H9 (cell line): ENCODE measurements around the gene UNC119. TPM values are rescaled to one million over a fixed set of nuclear protein-coding genes. Genes with fewer than 3 reads are reported as not detected.
A peak's percentile ranks its signal among the peaks of the same experiment; 100 is the strongest.

Experiments
- DNase-seq: peaks from one replicate; pipeline ENCODE4 v3.0.0-alpha.2; 2017
- H2AFZ ChIP-seq: one replicate; pipeline ENCODE4 v1.6.1; 2013; ENCODE audit warnings: mild to moderate bottlenecking, low read length, control low read depth, moderate library complexity
- H2AK5ac ChIP-seq: 2 replicates; pipeline ENCODE4 v1.6.1; 2013; ENCODE audit warnings: low read length, control low read depth, mixed read lengths; ENCODE audit not compliant: insufficient read length
- H2BK120ac ChIP-seq: one replicate; pipeline ENCODE4 v1.6.1; 2013; ENCODE audit warnings: low read depth, mild to moderate bottlenecking, low read length, control low read depth, inconsistent platforms; ENCODE audit not compliant: poor library complexity, severe bottlenecking
- H2BK12ac ChIP-seq: 2 replicates; pipeline ENCODE4 v1.6.1; 2013; ENCODE audit warnings: low read length, control low read depth, mixed read lengths, low read depth; ENCODE audit not compliant: insufficient read length
- H2BK15ac ChIP-seq: 2 replicates; pipeline ENCODE4 v1.6.1; 2013; ENCODE audit warnings: low read depth, low read length, control low read depth
- H2BK20ac ChIP-seq: one replicate; pipeline ENCODE4 v1.6.1; 2013; ENCODE audit warnings: low read depth, mild to moderate bottlenecking, low read length, control low read depth, inconsistent platforms; ENCODE audit not compliant: poor library complexity, severe bottlenecking
- H2BK5ac ChIP-seq: 2 replicates; pipeline ENCODE4 v1.6.1; 2013; ENCODE audit warnings: low read length, control low read depth, mixed read lengths; ENCODE audit not compliant: insufficient read length
- H3K14ac ChIP-seq: 2 replicates; pipeline ENCODE4 v1.6.1; 2013; ENCODE audit warnings: low read length, control low read depth; ENCODE audit not compliant: insufficient read depth
- H3K18ac ChIP-seq: 2 replicates; pipeline ENCODE4 v1.6.1; 2013; ENCODE audit warnings: low read depth, mild to moderate bottlenecking, mixed read lengths, low read length, control low read depth; ENCODE audit not compliant: insufficient read length
- H3K23ac ChIP-seq: 2 replicates; pipeline ENCODE4 v1.6.1; 2013; ENCODE audit warnings: low read length, control low read depth, mixed read lengths, low read depth; ENCODE audit not compliant: insufficient read length
- H3K23me2 ChIP-seq: 2 replicates; pipeline ENCODE4 v1.6.1; 2013; ENCODE audit warnings: low read depth, mild to moderate bottlenecking, mixed read lengths, low read length, control low read depth; ENCODE audit not compliant: insufficient read length, poor library complexity, severe bottlenecking
- H3K27ac ChIP-seq: 2 replicates; pipeline ENCODE4 v1.5.1; 2013; ENCODE audit warnings: low read length, control low read depth, mixed read lengths, low read depth; ENCODE audit not compliant: insufficient read length
- H3K27me3 ChIP-seq: 2 replicates; pipeline ENCODE4 v1.6.1; 2013; ENCODE audit warnings: low read length, control low read depth, inconsistent platforms; ENCODE audit not compliant: insufficient read depth
- H3K4ac ChIP-seq: 2 replicates; pipeline ENCODE4 v1.6.1; 2013; ENCODE audit warnings: low read depth, mild to moderate bottlenecking, control low read depth, inconsistent platforms, low read length, moderate library complexity
- H3K4me1 ChIP-seq: 2 replicates; pipeline ENCODE4 v1.6.1; 2013; ENCODE audit warnings: low read length, control low read depth, inconsistent platforms; ENCODE audit not compliant: insufficient read depth
- H3K4me2 ChIP-seq: 2 replicates; pipeline ENCODE4 v1.6.1; 2013; ENCODE audit warnings: low read length, control low read depth, mixed read lengths; ENCODE audit not compliant: insufficient read length, insufficient read depth
- H3K56ac ChIP-seq: 2 replicates; pipeline ENCODE4 v1.6.1; 2013; ENCODE audit warnings: low read depth, mild to moderate bottlenecking, mixed read lengths, low read length, control low read depth; ENCODE audit not compliant: insufficient read length
- H3K79me1 ChIP-seq: 2 replicates; pipeline ENCODE4 v1.6.1; 2013; ENCODE audit warnings: low read depth, mild to moderate bottlenecking, moderate library complexity, low read length, control low read depth, inconsistent platforms; ENCODE audit not compliant: insufficient read depth, poor library complexity, severe bottlenecking
- H3K79me2 ChIP-seq: 2 replicates; pipeline ENCODE4 v1.6.1; 2013; ENCODE audit warnings: low read length, control low read depth, inconsistent platforms; ENCODE audit not compliant: insufficient read depth
- H3K9ac ChIP-seq: 2 replicates; pipeline ENCODE4 v1.6.1; 2013; ENCODE audit warnings: low read length, control low read depth, mixed read lengths; ENCODE audit not compliant: insufficient read length; ENCODE audit errors: extremely low read depth
- H3K9me3 ChIP-seq: one replicate; pipeline ENCODE4 v1.6.1; 2013; ENCODE audit warnings: low read depth, low read length, inconsistent platforms; ENCODE audit not compliant: control insufficient read depth
- H3T11ph ChIP-seq: one replicate; pipeline ENCODE4 v1.6.1; 2013; ENCODE audit warnings: mild to moderate bottlenecking, low read length, control low read depth, inconsistent platforms
- H4K20me1 ChIP-seq: one replicate; pipeline ENCODE4 v1.6.1; 2013; ENCODE audit not compliant: control insufficient read depth, insufficient read length, insufficient read depth
- H4K5ac ChIP-seq: 2 replicates; pipeline ENCODE4 v1.6.1; 2013; ENCODE audit warnings: low read depth, mild to moderate bottlenecking, mixed read lengths, low read length, control low read depth; ENCODE audit not compliant: insufficient read length
- H4K8ac ChIP-seq: replicated peaks from 2 replicates; pipeline ENCODE4 v1.6.1; 2013; ENCODE audit warnings: low read length, control low read depth, mixed read lengths, low read depth; ENCODE audit not compliant: insufficient read length
- H4K91ac ChIP-seq: 2 replicates; pipeline ENCODE4 v1.6.1; 2013; ENCODE audit warnings: low read depth, mild to moderate bottlenecking, moderate library complexity, mixed read lengths, low read length, control low read depth; ENCODE audit not compliant: insufficient read length
- H3K27ac Mint-ChIP-seq, 3 experiments: 2 replicates in 2 of 3; 3 replicates in 1 of 3; pipeline ENCODE4 v1.8.0; 2020 to 2021; ENCODE audit warnings: mixed read lengths in 3 of 3, mild to moderate bottlenecking in 1 of 3, moderate library complexity in 1 of 3
- H3K27me3 Mint-ChIP-seq: 2 replicates; pipeline ENCODE4 v1.8.0; 2021; ENCODE audit warnings: low read depth, mild to moderate bottlenecking, moderate library complexity, mixed read lengths
- H3K36me3 Mint-ChIP-seq, 3 experiments: 2 replicates in 2 of 3; 3 replicates in 1 of 3; pipeline ENCODE4 v1.8.0; 2020 to 2021; ENCODE audit warnings: low read depth in 3 of 3, mixed read lengths in 3 of 3; ENCODE audit not compliant: insufficient read depth in 1 of 3
- H3K4me1 Mint-ChIP-seq, 2 experiments: 2 replicates each; pipeline ENCODE4 v1.8.0; 2020; ENCODE audit warnings: mixed read lengths in 2 of 2
- H3K4me3 Mint-ChIP-seq, 2 experiments: 2 replicates in 1 of 2; 3 replicates in 1 of 2; pipeline ENCODE4 v1.8.0; 2020 to 2021; ENCODE audit warnings: mild to moderate bottlenecking in 2 of 2, mixed read lengths in 2 of 2, moderate library complexity in 1 of 2
- H3K9me3 Mint-ChIP-seq, 2 experiments: 2 replicates in 1 of 2; 3 replicates in 1 of 2; pipeline ENCODE4 v1.8.0; 2020; ENCODE audit warnings: mild to moderate bottlenecking in 2 of 2, mixed read lengths in 2 of 2, moderate library complexity in 1 of 2
- WGBS: extraction: QIAGEN DNeasy Blood & Tissue Kit; methylation state at CpG from one replicate; pipeline ENCODE4 v1.1.7; 2013; ENCODE audit warnings: missing lambda C conversion rate, low lambda C conversion rate, mixed read lengths; ENCODE audit not compliant: insufficient read length; ENCODE audit errors: extremely low coverage; 5-methylcytosine and 5-hydroxymethylcytosine counted together
- total RNA-seq: library from RNA; stranded (reverse); gene quantifications from 2 replicates; pipeline ENCODE4 v1.2.1, GENCODE V29; 2021
- TF ChIP-seq, protein P1 (sequence below): fragments of 200-600 bp; sonication (generic); conservative IDR thresholded peaks from 3 replicates; pipeline ENCODE4 v1.8.0; 2021; ENCODE audit warnings: antibody characterized with exemption, mild to moderate bottlenecking

UNC119 gene
- total RNA-seq, 1 experiment from 2014 or later = 36.9 TPM

DNA sequence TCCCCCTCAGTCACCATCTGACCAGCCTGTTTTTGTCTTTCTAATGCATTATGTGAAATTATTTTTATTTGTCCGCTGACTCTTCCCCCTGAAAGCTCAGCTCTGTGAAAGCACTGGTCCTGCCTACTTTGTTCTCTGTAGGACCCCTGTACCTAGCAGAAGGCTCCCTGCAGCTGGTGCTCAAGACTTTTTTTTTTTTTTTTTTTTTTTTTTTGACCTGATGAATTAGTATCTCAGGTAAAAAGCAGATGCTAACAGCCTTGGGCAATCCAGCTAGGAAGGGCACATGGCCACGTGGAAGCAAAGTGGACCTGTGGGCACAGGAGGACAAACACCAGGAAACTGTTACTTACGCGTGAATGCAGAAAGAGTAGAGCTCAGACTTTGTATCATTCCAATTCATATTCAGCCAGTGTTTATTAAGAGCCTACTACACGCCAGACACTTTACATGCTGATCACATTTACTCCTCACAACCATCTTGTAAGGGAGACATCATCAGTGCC, 629 bp upstream of the UNC119 start:
- Histone ChIP-seq H4K20me1 (no peaks in the 10 kb centered on the region), H2BK20ac (no peak overlapping the region), H4K5ac (no peak overlapping the region), H3K4ac (no peak overlapping the region), H3K9ac (no peak overlapping the region), H3K27me3 (no peaks in the 10 kb centered on the region), H4K91ac (no peak overlapping the region), H2AFZ (no peak overlapping the region), H3K14ac (no peak overlapping the region), H3T11ph (no peak overlapping the region), H3K79me2 (no peaks in the 10 kb centered on the region; the same call in 1 of the 2 replicates), H3K18ac (no peak overlapping the region), H3K23ac (no peak overlapping the region), H3K4me1 (no peaks in the 10 kb centered on the region), H2BK15ac (no peak overlapping the region), H3K9me3 (no peaks in the 10 kb centered on the region), H2BK12ac (no peak overlapping the region), H3K56ac (no peak overlapping the region), H3K27ac (no peak overlapping the region), H3K23me2 (peaks cover 5% of the 10 kb centered on the region), H2BK120ac (no peak overlapping the region), H3K79me1 (no peaks in the 10 kb centered on the region), H2AK5ac (no peak overlapping the region), H2BK5ac (no peak overlapping the region), H3K4me2 (peak overlapping the region; percentile 51), H4K8ac (no peak overlapping the region)
- no peak for DNase-seq
- WGBS = no CpG with 5 or more reads among the region's 5 CpGs
- TF ChIP-seq, protein P1, sequence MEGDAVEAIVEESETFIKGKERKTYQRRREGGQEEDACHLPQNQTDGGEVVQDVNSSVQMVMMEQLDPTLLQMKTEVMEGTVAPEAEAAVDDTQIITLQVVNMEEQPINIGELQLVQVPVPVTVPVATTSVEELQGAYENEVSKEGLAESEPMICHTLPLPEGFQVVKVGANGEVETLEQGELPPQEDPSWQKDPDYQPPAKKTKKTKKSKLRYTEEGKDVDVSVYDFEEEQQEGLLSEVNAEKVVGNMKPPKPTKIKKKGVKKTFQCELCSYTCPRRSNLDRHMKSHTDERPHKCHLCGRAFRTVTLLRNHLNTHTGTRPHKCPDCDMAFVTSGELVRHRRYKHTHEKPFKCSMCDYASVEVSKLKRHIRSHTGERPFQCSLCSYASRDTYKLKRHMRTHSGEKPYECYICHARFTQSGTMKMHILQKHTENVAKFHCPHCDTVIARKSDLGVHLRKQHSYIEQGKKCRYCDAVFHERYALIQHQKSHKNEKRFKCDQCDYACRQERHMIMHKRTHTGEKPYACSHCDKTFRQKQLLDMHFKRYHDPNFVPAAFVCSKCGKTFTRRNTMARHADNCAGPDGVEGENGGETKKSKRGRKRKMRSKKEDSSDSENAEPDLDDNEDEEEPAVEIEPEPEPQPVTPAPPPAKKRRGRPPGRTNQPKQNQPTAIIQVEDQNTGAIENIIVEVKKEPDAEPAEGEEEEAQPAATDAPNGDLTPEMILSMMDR = no peak
- Mint-ChIP-seq H3K36me3 (peaks cover 21 to 45% (median 31%) of the 10 kb centered on the region in 3 experiments; a peak in 6 of 7 replicates), H3K27me3 (peaks cover 4% of the 10 kb centered on the region), H3K4me3 (peak overlapping the region; percentile 86 to 94), H3K9me3 (no peaks in the 10 kb centered on the region), H3K27ac (peak overlapping the region in 2 of 3 experiments; percentile 46 to 76; a peak in 4 of 7 replicates), H3K4me1 (peaks cover 18 to 38% of the 10 kb centered on the region in 2 experiments)
